HCT116 (cell line): ENCODE measurements around the gene SLMAP. TPM values are rescaled to one million over a fixed set of nuclear protein-coding genes. Genes with fewer than 3 reads are reported as not detected.

ENCODE experiments used
- ATAC-seq: fragments of 200-7000 bp; cut with Tn5 transposase; 2 replicates; pipeline ENCODE4 v1.9.1; 2020; ENCODE audit warnings: mild to moderate bottlenecking, moderate library complexity
- BruUV-seq: library from RNA; stranded (reverse); fragments of 400-500 nt; replicated peaks from 2 replicates; lab custom pipeline; 2021; lab: Mats Ljungman, UMichigan
- CTCF ChIA-PET: fragments of 300-600 bp; sonication (Branson Sonifier 250); formaldehyde crosslinking; loops from one replicate; lab custom pipeline; 2021; ENCODE audit warnings: antibody characterized with exemption; lab: Charles Lee
- POLR2A ChIA-PET: fragments of 300-600, 350-600 bp; sonication (Branson Sonifier 250); formaldehyde crosslinking; loops from one replicate; lab custom pipeline; 2021; ENCODE audit warnings: antibody characterized with exemption; lab: Charles Lee
- RAD21 ChIA-PET, 2 experiments: fragments of 300-600 bp; sonication (Branson Sonifier 250); formaldehyde crosslinking; loops; one replicate each; lab custom pipeline; 2023; ENCODE audit warnings: low total read pairs in 2 of 2; ENCODE audit not compliant: uncharacterized antibody in 2 of 2, unreplicated experiment in 2 of 2, low non-redundant PET in 1 of 2; lab: Charles Lee
- DNase-seq: peaks from one replicate; pipeline ENCODE4 v3.0.0-alpha.2; 2010; ENCODE audit warnings: low read depth, low spot score
- H2AFZ ChIP-seq: fragments of 200-600 bp; shearing (Covaris generic), sonication (generic); 2 replicates; pipeline ENCODE4 v1.6.1; 2017; ENCODE audit warnings: low read depth, mixed run types, mixed read lengths, antibody characterized with exemption, low read length; ENCODE audit not compliant: poor library complexity, severe bottlenecking
- H3K27ac ChIP-seq: 2 replicates; pipeline ENCODE4 v1.5.1; 2012; ENCODE audit warnings: low read depth, low read length
- H3K27me3 ChIP-seq: fragments of 200-600 bp; sonication (generic); 2 replicates; pipeline ENCODE4 v1.6.1; 2016; ENCODE audit warnings: mixed run types, low read length, mixed read lengths; ENCODE audit not compliant: insufficient read depth
- H3K36me3 ChIP-seq, 2 experiments: fragments of 200-500 bp in 1 of 2; fragments of 200-600 bp in 1 of 2; sonication (Bioruptor generic) in 1 of 2; sonication (generic) in 1 of 2; 2 replicates each; pipeline versions ENCODE4 v1.5.1 to v1.6.1; 2014 to 2016; ENCODE audit warnings: low read length in 2 of 2, inconsistent platforms in 1 of 2, mixed read lengths in 1 of 2, mixed run types in 1 of 2; ENCODE audit not compliant: insufficient read depth in 2 of 2, control insufficient read depth in 1 of 2
- H3K4me1 ChIP-seq, 2 experiments: fragments of 200-600 bp in 1 of 2; sonication (generic) in 1 of 2; 2 replicates each; pipeline versions ENCODE4 v1.5.1 to v1.6.1; 2012 to 2017; ENCODE audit warnings: low read length in 2 of 2, inconsistent platforms in 1 of 2, mild to moderate bottlenecking in 1 of 2, mixed read lengths in 1 of 2, mixed run types in 1 of 2, moderate library complexity in 1 of 2; ENCODE audit not compliant: insufficient read depth in 2 of 2, control insufficient read depth in 1 of 2
- H3K4me2 ChIP-seq: fragments of 200-600 bp; sonication (generic); 2 replicates; pipeline ENCODE4 v1.6.1; 2017; ENCODE audit warnings: mixed run types, low read length, mixed read lengths
- H3K4me3 ChIP-seq, 2 experiments: fragments of 200-600 bp in 1 of 2; sonication (generic) in 1 of 2; replicated peaks in 1 of 2; 2 replicates each; pipeline ENCODE4 v1.5.1; 2011 to 2016; ENCODE audit warnings: low read length in 2 of 2, control low read depth in 1 of 2, low read depth in 1 of 2, mild to moderate bottlenecking in 1 of 2, mixed read lengths in 1 of 2, mixed run types in 1 of 2
- H3K79me2 ChIP-seq: fragments of 200-600 bp; sonication (generic); 2 replicates; pipeline ENCODE4 v1.6.1; 2017; ENCODE audit warnings: mild to moderate bottlenecking, mixed run types, low read length, moderate library complexity, mixed read lengths; ENCODE audit not compliant: insufficient read depth
- H3K9ac ChIP-seq: fragments of 200-600 bp; sonication (generic); 2 replicates; pipeline ENCODE4 v1.6.1; 2016; ENCODE audit warnings: low read length, mixed read lengths
- H3K9me2 ChIP-seq: fragments of 200-600 bp; sonication (generic), shearing (Covaris generic); 2 replicates; pipeline ENCODE4 v1.6.1; 2017; ENCODE audit warnings: mixed run types, mild to moderate bottlenecking, moderate library complexity; ENCODE audit not compliant: insufficient read depth
- H3K9me3 ChIP-seq, 2 experiments: fragments of 200-500 bp in 1 of 2; fragments of 200-600 bp in 1 of 2; sonication (Bioruptor generic) in 1 of 2; sonication (generic) in 1 of 2; 2 replicates each; pipeline ENCODE4 v1.6.1; 2014 to 2017; ENCODE audit warnings: low read length in 2 of 2, mixed read lengths in 2 of 2, inconsistent platforms in 1 of 2, low read depth in 1 of 2, mild to moderate bottlenecking in 1 of 2, mixed run types in 1 of 2, moderate library complexity in 1 of 2; ENCODE audit not compliant: control insufficient read depth in 1 of 2, insufficient read depth in 1 of 2
- H4K20me1 ChIP-seq: fragments of 200-600 bp; sonication (generic), shearing (Covaris generic); 2 replicates; pipeline ENCODE4 v1.6.1; 2017; ENCODE audit warnings: mixed run types, mild to moderate bottlenecking, moderate library complexity; ENCODE audit not compliant: insufficient read depth
- CBX3 ChIP-seq: IDR thresholded peaks from 2 replicates; pipeline ENCODE4 v1.6.1; 2012; ENCODE audit warnings: low read depth
- EGR1 ChIP-seq: IDR thresholded peaks from 2 replicates; pipeline ENCODE4 v1.6.1; 2012; ENCODE audit warnings: low read depth
- ELF1 ChIP-seq: IDR thresholded peaks from 2 replicates; pipeline ENCODE4 v1.6.1; 2012; ENCODE audit warnings: low read depth, borderline replicate concordance
- EZH2phosphoT487 ChIP-seq: fragments of 200-600 bp; IDR thresholded peaks from 2 replicates; pipeline ENCODE4 v1.6.1; 2018; ENCODE audit warnings: antibody characterized with exemption, borderline replicate concordance
- FOSL1 ChIP-seq: IDR thresholded peaks from 2 replicates; pipeline ENCODE4 v1.6.1; 2012; ENCODE audit warnings: low read depth
- JUND ChIP-seq: IDR thresholded peaks from 2 replicates; pipeline ENCODE4 v1.6.1; 2012
- MAX ChIP-seq: IDR thresholded peaks from 2 replicates; pipeline ENCODE4 v1.6.1; 2012
- POLR2A ChIP-seq: IDR thresholded peaks from 2 replicates; pipeline ENCODE4 v1.7.0; 2011; ENCODE audit warnings: borderline replicate concordance; ENCODE audit not compliant: insufficient read depth, insufficient read length; ENCODE audit errors: extremely low read depth
- POLR2AphosphoS5 ChIP-seq: IDR thresholded peaks from 2 replicates; pipeline ENCODE4 v1.6.1; 2011; ENCODE audit warnings: mild to moderate bottlenecking, low read depth, low read length, moderate library complexity
- RAD21 ChIP-seq: IDR thresholded peaks from 2 replicates; pipeline ENCODE4 v1.6.1; 2012; ENCODE audit warnings: low read depth, mild to moderate bottlenecking
- REST ChIP-seq: IDR thresholded peaks from 2 replicates; pipeline ENCODE4 v1.6.1; 2012; ENCODE audit warnings: low read depth
- SIN3A ChIP-seq: IDR thresholded peaks from 2 replicates; pipeline ENCODE4 v1.6.1; 2012; ENCODE audit warnings: low read depth
- SP1 ChIP-seq: IDR thresholded peaks from 2 replicates; pipeline ENCODE4 v1.6.1; 2012; ENCODE audit warnings: low read depth
- TCF7L2 ChIP-seq: IDR thresholded peaks from 2 replicates; pipeline ENCODE4 v1.7.0; 2011; ENCODE audit warnings: borderline replicate concordance, inconsistent platforms; ENCODE audit not compliant: insufficient read depth, insufficient read length; ENCODE audit errors: extremely low read depth
- YY1 ChIP-seq: IDR thresholded peaks from 2 replicates; pipeline ENCODE4 v1.6.1; 2011; ENCODE audit warnings: low read length, low read depth, moderate library complexity, mild to moderate bottlenecking; ENCODE audit not compliant: insufficient replicate concordance; ENCODE audit errors: extremely low read depth
- ZNF274 ChIP-seq: fragments of 200-500 bp; sonication (Bioruptor generic); IDR thresholded peaks from 2 replicates; pipeline ENCODE4 v1.6.1; 2014; ENCODE audit warnings: mild to moderate bottlenecking, low read depth, low read length, inconsistent platforms
- intact Hi-C: fragments of 100-400 bp; cut with micrococcal nuclease; formaldehyde crosslinking; loops from 2 replicates; pipeline ENCODE4 v1.10.0; 2022
- total RNA-seq: library from RNA; stranded (reverse); gene quantifications from one replicate; pipeline ENCODE4 v1.2.1, GENCODE V29; 2021; ENCODE audit not compliant: unreplicated experiment
- TF ChIP-seq, protein P1 (sequence below): IDR thresholded peaks from 2 replicates; pipeline ENCODE4 v1.6.1; 2012
- TF ChIP-seq, protein P2 (sequence below), 3 experiments: fragments of 200-600 bp in 1 of 3; sonication (generic) in 1 of 3; IDR thresholded peaks in 2 of 3; conservative IDR thresholded peaks in 1 of 3; 2 replicates each; pipeline ENCODE4 v1.5.1; 2012 to 2017; ENCODE audit warnings: low read depth in 2 of 3, low read length in 2 of 3, antibody characterized with exemption in 1 of 3, borderline replicate concordance in 1 of 3, control low read depth in 1 of 3, mild to moderate bottlenecking in 1 of 3, mixed read lengths in 1 of 3, mixed run types in 1 of 3, moderate library complexity in 1 of 3; ENCODE audit not compliant: insufficient read depth in 1 of 3

SLMAP gene
- total RNA-seq, 1 experiment from 2014 or later, result 81.0 TPM

DNA sequence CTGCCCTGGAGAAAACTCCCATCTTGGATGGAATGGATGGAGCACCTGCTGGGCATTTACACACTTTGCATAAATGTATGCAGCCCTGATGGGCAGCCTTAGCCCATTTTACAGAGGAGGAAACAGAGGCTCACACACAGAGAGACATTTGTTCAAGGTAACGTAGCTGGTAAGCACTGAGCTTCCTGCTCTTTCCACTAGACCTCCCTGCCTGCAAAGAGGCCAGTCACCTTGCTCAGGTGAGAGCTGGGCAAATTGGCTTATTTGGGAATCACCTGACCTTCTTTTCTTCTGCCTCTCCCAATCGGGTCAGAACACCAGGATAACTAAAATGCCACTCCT is 200.7 kb downstream of the SLMAP start (continued):
- no peak for TF ChIP-seq REST
- TF ChIP-seq EGR1, result no peak
- TF ChIP-seq EZH2phosphoT487, result no peak

- Histone ChIP-seq H3K27me3 (no peaks in the 10 kb centered on the region), H3K36me3 (no peaks in the 10 kb centered on the region), H3K4me2 (no peak overlapping the region), H3K4me1 (peaks cover 8 to 16% of the 10 kb centered on the region in 2 experiments; a peak in 3 of 4 replicates), H3K9me2 (no peaks in the 10 kb centered on the region), H3K79me2 (no peaks in the 10 kb centered on the region), H3K27ac (no peak overlapping the region), H3K9me3 (no peaks in the 10 kb centered on the region), H3K4me3 (no peak overlapping the region), H4K20me1 (no peaks in the 10 kb centered on the region), H2AFZ (no peak overlapping the region), H3K9ac (no peak overlapping the region)
- DNase-seq, result no peak
- TF ChIP-seq ELF1, result no peak
- TF ChIP-seq POLR2A, result no peak
- TF ChIP-seq TCF7L2, result no peak
- TF ChIP-seq RAD21, result no peak
- TF ChIP-seq SP1, result no peak
- no peak for TF ChIP-seq SIN3A
- no peak for TF ChIP-seq FOSL1
- TF ChIP-seq ZNF274, result no peak
- TF ChIP-seq CBX3, result no peak
- no peak for TF ChIP-seq YY1
- TF ChIP-seq MAX, result no peak
- TF ChIP-seq, protein P1, sequence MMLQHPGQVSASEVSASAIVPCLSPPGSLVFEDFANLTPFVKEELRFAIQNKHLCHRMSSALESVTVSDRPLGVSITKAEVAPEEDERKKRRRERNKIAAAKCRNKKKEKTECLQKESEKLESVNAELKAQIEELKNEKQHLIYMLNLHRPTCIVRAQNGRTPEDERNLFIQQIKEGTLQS, result no peak
- TF ChIP-seq, protein P2, sequence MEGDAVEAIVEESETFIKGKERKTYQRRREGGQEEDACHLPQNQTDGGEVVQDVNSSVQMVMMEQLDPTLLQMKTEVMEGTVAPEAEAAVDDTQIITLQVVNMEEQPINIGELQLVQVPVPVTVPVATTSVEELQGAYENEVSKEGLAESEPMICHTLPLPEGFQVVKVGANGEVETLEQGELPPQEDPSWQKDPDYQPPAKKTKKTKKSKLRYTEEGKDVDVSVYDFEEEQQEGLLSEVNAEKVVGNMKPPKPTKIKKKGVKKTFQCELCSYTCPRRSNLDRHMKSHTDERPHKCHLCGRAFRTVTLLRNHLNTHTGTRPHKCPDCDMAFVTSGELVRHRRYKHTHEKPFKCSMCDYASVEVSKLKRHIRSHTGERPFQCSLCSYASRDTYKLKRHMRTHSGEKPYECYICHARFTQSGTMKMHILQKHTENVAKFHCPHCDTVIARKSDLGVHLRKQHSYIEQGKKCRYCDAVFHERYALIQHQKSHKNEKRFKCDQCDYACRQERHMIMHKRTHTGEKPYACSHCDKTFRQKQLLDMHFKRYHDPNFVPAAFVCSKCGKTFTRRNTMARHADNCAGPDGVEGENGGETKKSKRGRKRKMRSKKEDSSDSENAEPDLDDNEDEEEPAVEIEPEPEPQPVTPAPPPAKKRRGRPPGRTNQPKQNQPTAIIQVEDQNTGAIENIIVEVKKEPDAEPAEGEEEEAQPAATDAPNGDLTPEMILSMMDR (IDR thresholded peaks at IDR 0.05 in 2 of 3, conservative IDR thresholded peaks at IDR 0.05 in 1 of 3; ENCODE audit: borderline replicate concordance in 1 of 3, insufficient read depth in 1 of 3, low read depth in 2 of 3, low read length in 2 of 3), result no peak
- TF ChIP-seq POLR2AphosphoS5, result no peak
- TF ChIP-seq JUND, result no peak
- RAD21 ChIA-PET, result no interaction called here
- no TSS peak for BruUV-seq
- POLR2A ChIA-PET, result interaction anchor here (1.1 kb wide), 1 partner anchor 208 kb away, joined by 5 read pairs; no protein-coding TSS in a partner anchor
- ATAC-seq, result no peak
- CTCF ChIA-PET, result no interaction called here
- intact Hi-C loops, result no loop called here
These were observed 201.7 kb downstream of the SLMAP start for GRCh38 chr3:57957824-57958223.
